Measurements from ENCODE around the gene CACNA1S.

CACNA1S gene

GRCh38 chr1:201095581-201095980 lies 16.6 kb downstream of the CACNA1S start:
- no peak for DNase-seq (ENCODE audit: low read depth in 2 of 2, low spot score in 1 of 2)

GRCh38 chr1:201094832-201095231 lies 17.4 kb downstream of the CACNA1S start:
- DNase-seq (ENCODE audit: low read depth in 2 of 2, low spot score in 1 of 2), result no peak

- no peak for DNase-seq (ENCODE audit: low read depth in 2 of 2, low spot score in 1 of 2)
Measured at GRCh38 chr1:201093962-201094361, 18.3 kb downstream of the CACNA1S start.

- DNase-seq (ENCODE audit: low read depth in 2 of 2, low spot score in 1 of 2), result no peak
Measured at GRCh38 chr1:201093561-201093960, 18.7 kb downstream of the CACNA1S start.

GRCh38 chr1:201092738-201093137 lies 19.5 kb downstream of the CACNA1S start:
- no peak for DNase-seq (ENCODE audit: low read depth in 2 of 2, low spot score in 1 of 2)

GRCh38 chr1:201091256-201091655 lies 21.0 kb downstream of the CACNA1S start:
- DNase-seq (ENCODE audit: low read depth in 2 of 2, low spot score in 1 of 2), result no peak

- no peak for DNase-seq (ENCODE audit: low read depth in 2 of 2, low spot score in 1 of 2)
Measured at GRCh38 chr1:201090541-201090940, 21.7 kb downstream of the CACNA1S start.

- DNase-seq (ENCODE audit: low read depth in 2 of 2, low spot score in 1 of 2), result no peak
Measured at GRCh38 chr1:201089596-201089995, 22.6 kb downstream of the CACNA1S start.

- no peak for DNase-seq (ENCODE audit: low read depth in 2 of 2, low spot score in 1 of 2)
Measured at GRCh38 chr1:201088901-201089525, 23.2 kb downstream of the CACNA1S start.

- DNase-seq (ENCODE audit: low read depth in 2 of 2, low spot score in 1 of 2), result no peak
Measured at GRCh38 chr1:201088395-201088794, 23.8 kb downstream of the CACNA1S start.

GRCh38 chr1:201085902-201086735 lies 26.1 kb downstream of the CACNA1S start:
- DNase-seq (ENCODE audit: low read depth in 2 of 2, low spot score in 1 of 2), result no peak

- DNase-seq (ENCODE audit: low read depth in 2 of 2, low spot score in 1 of 2), result no peak
Measured at GRCh38 chr1:201084295-201084694, 27.9 kb downstream of the CACNA1S start.

GRCh38 chr1:201083741-201084140 lies 28.5 kb downstream of the CACNA1S start:
- no peak for DNase-seq (ENCODE audit: low read depth in 2 of 2, low spot score in 1 of 2)

GRCh38 chr1:201080135-201080534 lies 32.1 kb downstream of the CACNA1S start:
- DNase-seq (ENCODE audit: low read depth in 2 of 2, low spot score in 1 of 2), result no peak

- DNase-seq (ENCODE audit: low read depth in 2 of 2, low spot score in 1 of 2), result no peak
Measured at GRCh38 chr1:201077736-201078135, 34.5 kb downstream of the CACNA1S start.

GRCh38 chr1:201077116-201077515 lies 35.1 kb downstream of the CACNA1S start:
- no peak for DNase-seq (ENCODE audit: low read depth in 2 of 2, low spot score in 1 of 2)

GRCh38 chr1:201076092-201076491 lies 36.1 kb downstream of the CACNA1S start:
- DNase-seq (ENCODE audit: low read depth in 2 of 2, low spot score in 1 of 2), result no peak

GRCh38 chr1:201074018-201074417 lies 38.2 kb downstream of the CACNA1S start:
- no peak for DNase-seq (ENCODE audit: low read depth in 2 of 2, low spot score in 1 of 2)

GRCh38 chr1:201072922-201073321 lies 39.3 kb downstream of the CACNA1S start:
- DNase-seq (ENCODE audit: low read depth in 2 of 2, low spot score in 1 of 2), result no peak

GRCh38 chr1:201072149-201072548 lies 40.1 kb downstream of the CACNA1S start:
- DNase-seq (ENCODE audit: low read depth in 2 of 2, low spot score in 1 of 2), result no peak

- DNase-seq (ENCODE audit: low read depth in 2 of 2, low spot score in 1 of 2), result no peak
Measured at GRCh38 chr1:201069636-201070035, 42.6 kb downstream of the CACNA1S start.

- DNase-seq (ENCODE audit: low read depth in 2 of 2, low spot score in 1 of 2), result no peak
Measured at GRCh38 chr1:201068976-201069375, 43.2 kb downstream of the CACNA1S start.

GRCh38 chr1:201066986-201067385 lies 45.2 kb downstream of the CACNA1S start:
- DNase-seq (ENCODE audit: low read depth in 2 of 2, low spot score in 1 of 2), result no peak

Data from stimulated activated CD8-positive, alpha-beta memory T cell treated with anti-CD3 and anti-CD28 coated beads, Interleukin-4, amount 100 ng/mL, for 1 hour (primary cell).